Pancreas (tissue), 10 donors: ENCODE measurements around the gene SPRR1B. TPM values are rescaled to one million over a fixed set of nuclear protein-coding genes. Genes with fewer than 3 reads are reported as not detected.

Source experiments
- ATAC-seq, 4 donors: fragments of 200-7000 bp; cut with Tn5 transposase; one replicate each; pipeline versions ENCODE4 v1.8.0 to v1.9.1; 2020; ENCODE audit warnings: mild to moderate bottlenecking in 4 of 4, moderate library complexity in 4 of 4
- DNase-seq, 6 donors: peaks; one replicate each; pipeline ENCODE4 v3.0.0-alpha.2; 2020
- FAIRE-seq: peaks from 2 replicates; lab custom pipeline; 2012; peaks lifted over from hg19 to GRCh38; lab: Jason Lieb, UNC
- H3K27ac ChIP-seq, 4 donors: fragments of 200-600 bp; sonication (generic); 1 replicate in 3 of 4; 2 replicates in 1 of 4; pipeline versions ENCODE4 v1.5.0 to v1.8.0; 2020
- H3K27me3 ChIP-seq, 4 donors: fragments of 200-600 bp; one replicate each; pipeline ENCODE4 v1.8.0; 2021
- H3K36me3 ChIP-seq, 3 donors: fragments of 200-600 bp; sonication (generic) in 1 of 3; one replicate each; pipeline versions ENCODE4 v1.5.0 to v1.8.0; 2020 to 2021
- H3K4me1 ChIP-seq, 3 donors: fragments of 200-600 bp; one replicate each; pipeline ENCODE4 v1.8.0; 2021
- H3K4me3 ChIP-seq, 4 donors: fragments of 200-600 bp; sonication (generic) in 2 of 4; one replicate each; pipeline versions ENCODE4 v1.5.0 to v1.8.0; 2020 to 2021
- H3K9me3 ChIP-seq, 4 donors: fragments of 200-600 bp; one replicate each; pipeline ENCODE4 v1.8.0; 2021
- CTCF ChIP-seq, 4 donors: fragments of 200-600 bp; sonication (generic) in 3 of 4; IDR thresholded peaks; one replicate each; pipeline versions ENCODE4 v1.5.0 to v1.8.0; 2021; ENCODE audit warnings: antibody characterized with exemption in 4 of 4
- WGBS, 2 donors: extraction: QIAGEN DNeasy Blood & Tissue Kit; methylation state at CpG; one replicate each; pipeline ENCODE4 v1.1.7; 2013; 5-methylcytosine and 5-hydroxymethylcytosine counted together
- intact Hi-C, 3 donors: fragments of 100-400 bp; cut with DNase I; formaldehyde crosslinking; loops; one replicate each; pipeline versions ENCODE4 v1.11.1 to v1.14.2; 2022
- polyA plus RNA-seq, 2 donors: library from polyadenylated mRNA; stranded (reverse); fragments of 200-250 nt; gene quantifications; one replicate each; pipeline ENCODE4 v1.2.3, GENCODE V29; 2013
- total RNA-seq, 6 donors: library from RNA; stranded (reverse); fragmentation: NEBNext Ultra II Directional in 4 of 6; extraction: Animal tissue kit (Norgen Biotek cat#: 25700) in 4 of 6; gene quantifications; one replicate each; pipeline versions ENCODE4 v1.2.1 to v1.2.4, GENCODE V29; 2021 to 2023
- donor health status: healthy with polysubstance abuse.
- donor health status: DM: no; HTN: no; CAD: no; lungs with moderate emphysema.
- donor health status: DM: no; HTN: no; CAD: no.
- donor health status: control.
- donor health status: control.
- donor health status: Bipolar disorder and iron deficiency.
- donor health status: DM: yes; HTN: yes; CAD: no.
- donor health status: DM: no; HTN: no; CAD: no.
- donor health status: DM: no; HTN: no; CAD: no.
- donor health status: DM: yes; HTN: yes; CAD: no.

The SPRR1B gene
- total and polyA plus RNA-seq, 8 donors, result 0.65 TPM; not detected in 7

GRCh38 chr1:152993186-152993585, 37.8 kb upstream of the SPRR1B start:
- ATAC-seq, result no peak
- FAIRE-seq, result no peak
- intact Hi-C loops, result no loop called here
- no peaks in the 10 kb centered on the region for H3K9me3 ChIP-seq
- no peak overlapping the region for H3K4me3 ChIP-seq
- H3K27me3 ChIP-seq, result no peaks in the 10 kb centered on the region
- WGBS, 2 donors, result 78 to 85% methylated on average over 6 of the region's 6 CpGs
- TF ChIP-seq CTCF (IDR thresholded peaks at IDR 0.05), result no peak
- peaks cover 0 to 9% (median 0%) of the 10 kb centered on the region in 3 donors for H3K4me1 ChIP-seq
- no peak for DNase-seq
- H3K27ac ChIP-seq, result no peak overlapping the region
- no peaks in the 10 kb centered on the region for H3K36me3 ChIP-seq

- H3K4me3 ChIP-seq, result no peak overlapping the region
- FAIRE-seq (no peak), ATAC-seq (no peak), DNase-seq (no peak)
- no peaks in the 10 kb centered on the region for H3K27me3 ChIP-seq
- no peaks in the 10 kb centered on the region for H3K36me3 ChIP-seq
- 0 to 44% methylated on average over 1 of the region's 1 CpG for WGBS, 2 donors
- intact Hi-C loops, result no loop called here
- no peak overlapping the region for H3K27ac ChIP-seq
- peaks cover 0 to 9% (median 0%) of the 10 kb centered on the region in 3 donors for H3K4me1 ChIP-seq
- TF ChIP-seq CTCF (IDR thresholded peaks at IDR 0.05), result no peak
- no peaks in the 10 kb centered on the region for H3K9me3 ChIP-seq
These were observed 35.2 kb upstream of the SPRR1B start for GRCh38 chr1:152995842-152996241.

- no peak overlapping the region for H3K4me3 ChIP-seq
- H3K36me3 ChIP-seq, result no peaks in the 10 kb centered on the region
- peak overlapping the region in 1 of 4 donors; percentile 20 for H3K27ac ChIP-seq
- no peaks in the 10 kb centered on the region for H3K27me3 ChIP-seq
- no peaks in the 10 kb centered on the region for H3K9me3 ChIP-seq
- TF ChIP-seq CTCF (IDR thresholded peaks at IDR 0.05), result no peak
- H3K4me1 ChIP-seq, result peaks cover 0 to 9% (median 0%) of the 10 kb centered on the region in 3 donors
- FAIRE-seq (no peak), DNase-seq (no peak), ATAC-seq (peak in 3 of 4 donors; percentile 71 to 80 (median 71))
- intact Hi-C loops, result no loop called here
- 29 to 33% methylated on average over 5 of the region's 5 CpGs for WGBS, 2 donors
These were observed 34.2 kb upstream of the SPRR1B start for GRCh38 chr1:152996633-152997400.

- DNase-seq, result no peak
- WGBS, 2 donors, result 42 to 48% methylated on average over 7 of the region's 7 CpGs
- Histone ChIP-seq H3K27ac (no peak overlapping the region), H3K4me1 (peaks cover 0 to 9% (median 0%) of the 10 kb centered on the region in 3 donors), H3K36me3 (no peaks in the 10 kb centered on the region), H3K27me3 (no peaks in the 10 kb centered on the region), H3K4me3 (no peak overlapping the region), H3K9me3 (no peaks in the 10 kb centered on the region)
- intact Hi-C loops, result no loop called here
- no peak for TF ChIP-seq CTCF (IDR thresholded peaks at IDR 0.05)
- ATAC-seq, result no peak
- no peak for FAIRE-seq
These were observed 33.1 kb upstream of the SPRR1B start for GRCh38 chr1:152997901-152998300.

- Histone ChIP-seq H3K9me3 (no peaks in the 10 kb centered on the region), H3K27ac (no peak overlapping the region), H3K27me3 (no peaks in the 10 kb centered on the region), H3K36me3 (no peaks in the 10 kb centered on the region), H3K4me3 (no peak overlapping the region), H3K4me1 (peaks cover 0 to 9% (median 0%) of the 10 kb centered on the region in 3 donors)
- no peak for FAIRE-seq
- no peak for DNase-seq
- intact Hi-C loops, result no loop called here
- ATAC-seq, result no peak
- TF ChIP-seq CTCF (IDR thresholded peaks at IDR 0.05), result no peak
- WGBS, 2 donors, result 88 to 92% methylated on average over 4 of the region's 4 CpGs
These were observed 32.5 kb upstream of the SPRR1B start for GRCh38 chr1:152998476-152998875.
